GM12878 (cell line): ENCODE results near the gene CAPN7. TPM values are rescaled to one million over a fixed set of nuclear protein-coding genes. Genes with fewer than 3 reads are reported as not detected.
A peak's percentile ranks its signal among the peaks of the same experiment; 100 is the strongest.

ENCODE experiments used
- BACH1 ChIP-seq: fragments of 450-650 bp; IDR thresholded peaks from 2 replicates; pipeline ENCODE4 v1.6.1; 2017; ENCODE audit warnings: mild to moderate bottlenecking, borderline replicate concordance
- BCL11A ChIP-seq: IDR thresholded peaks from 2 replicates; pipeline ENCODE4 v1.6.1; 2011; ENCODE audit warnings: low read depth, low read length
- CEBPB ChIP-seq, 2 experiments: fragments of 150-350 bp in 1 of 2; IDR thresholded peaks; 2 replicates each; pipeline ENCODE4 v1.6.1; 2012 to 2014; ENCODE audit warnings: low read depth in 2 of 2, low read length in 2 of 2, borderline replicate concordance in 1 of 2, inconsistent platforms in 1 of 2
- CREB1 ChIP-seq: IDR thresholded peaks from 2 replicates; pipeline ENCODE4 v1.6.1; 2012; ENCODE audit warnings: low read depth, mild to moderate bottlenecking, inconsistent platforms
- GABPA ChIP-seq: IDR thresholded peaks from 2 replicates; pipeline ENCODE4 v1.6.1; 2014; ENCODE audit warnings: antibody characterized with exemption, low read depth, mild to moderate bottlenecking, inconsistent platforms
- HDGF ChIP-seq: fragments of 450-650 bp; IDR thresholded peaks from 2 replicates; pipeline ENCODE4 v1.6.1; 2016; ENCODE audit warnings: antibody characterized with exemption
- KAT2A ChIP-seq: conservative IDR thresholded peaks from 2 replicates; pipeline ENCODE4 v1.6.1; 2011; ENCODE audit warnings: low read depth, low read length; ENCODE audit not compliant: control insufficient read depth
- MLLT1 ChIP-seq: fragments of 450-650 bp; IDR thresholded peaks from 2 replicates; pipeline ENCODE4 v1.6.1; 2016; ENCODE audit warnings: mild to moderate bottlenecking
- REST ChIP-seq: IDR thresholded peaks from 2 replicates; pipeline ENCODE4 v1.6.1; 2012; ENCODE audit warnings: mild to moderate bottlenecking, low read depth, low read length
- SIX5 ChIP-seq: IDR thresholded peaks from 2 replicates; pipeline ENCODE4 v1.6.1; 2011; ENCODE audit warnings: mild to moderate bottlenecking, low read depth, low read length, moderate library complexity; ENCODE audit not compliant: severe bottlenecking
- SP1 ChIP-seq: IDR thresholded peaks from one replicate; pipeline ENCODE4 v1.6.1; 2011; ENCODE audit warnings: low read depth, low read length
- ZBED1 ChIP-seq: IDR thresholded peaks from 2 replicates; pipeline ENCODE4 v1.6.1; 2016; ENCODE audit warnings: borderline replicate concordance
- polyA plus RNA-seq, 11 experiments: library from polyadenylated mRNA; depleted of rRNA in 4 of 11; unstranded in 6 of 11; stranded (reverse) in 5 of 11; fragments of >200 nt; fragmentation: Nextera tagmentation in 4 of 11; fragmentation: Illumina TruSeq in 1 of 11; extraction: Ambion mirVana in 4 of 11; extraction: Trizol in 1 of 11; gene quantifications; 1 replicate in 1 of 11; 2 replicates in 10 of 11; pipeline versions ENCODE4 v1.2.1 to v1.2.3, GENCODE V29; 2011 to 2016; ENCODE audit warnings: inconsistent platforms in 2 of 11, missing spikeins in 2 of 11, low read depth in 1 of 11
- total RNA-seq, 4 experiments: library from RNA; depleted of rRNA in 3 of 4; stranded (reverse); fragments of >200 nt in 3 of 4; fragmentation: Illumina TruSeq in 1 of 4; extraction: Trizol in 1 of 4; gene quantifications; 2 replicates each; pipeline versions ENCODE4 v1.2.1 to v1.2.3, GENCODE V29; 2013 to 2021
- TF ChIP-seq, protein P1 (sequence below): fragments of 450-650 bp; IDR thresholded peaks from 2 replicates; pipeline ENCODE4 v1.6.1; 2017; ENCODE audit warnings: antibody characterized with exemption, mild to moderate bottlenecking, moderate library complexity
- TF ChIP-seq, protein P2 (sequence below): IDR thresholded peaks from 2 replicates; pipeline ENCODE4 v1.6.1; 2012; ENCODE audit warnings: low read length, inconsistent platforms
- TF ChIP-seq, protein P3 (sequence below): IDR thresholded peaks from 2 replicates; pipeline ENCODE4 v1.6.1; 2011; ENCODE audit warnings: borderline replicate concordance, low read depth, mild to moderate bottlenecking, moderate library complexity, low read length; ENCODE audit not compliant: insufficient read depth, poor library complexity, severe bottlenecking
- TF ChIP-seq, protein P4 (sequence below): IDR thresholded peaks from 2 replicates; pipeline ENCODE4 v1.6.1; 2011; ENCODE audit warnings: borderline replicate concordance, low read depth, mild to moderate bottlenecking, moderate library complexity, mixed read lengths, low read length; ENCODE audit not compliant: insufficient read depth; ENCODE audit errors: extremely low read length

Gene CAPN7
- total and polyA plus RNA-seq, 10 of the 15 experiments (the other 5 are each of a cell fraction or from before 2014, with no cell fraction given), result 5.3 to 27.0 (median 18.2) TPM

- TF ChIP-seq BCL11A, result no peak
- TF ChIP-seq, protein P1, sequence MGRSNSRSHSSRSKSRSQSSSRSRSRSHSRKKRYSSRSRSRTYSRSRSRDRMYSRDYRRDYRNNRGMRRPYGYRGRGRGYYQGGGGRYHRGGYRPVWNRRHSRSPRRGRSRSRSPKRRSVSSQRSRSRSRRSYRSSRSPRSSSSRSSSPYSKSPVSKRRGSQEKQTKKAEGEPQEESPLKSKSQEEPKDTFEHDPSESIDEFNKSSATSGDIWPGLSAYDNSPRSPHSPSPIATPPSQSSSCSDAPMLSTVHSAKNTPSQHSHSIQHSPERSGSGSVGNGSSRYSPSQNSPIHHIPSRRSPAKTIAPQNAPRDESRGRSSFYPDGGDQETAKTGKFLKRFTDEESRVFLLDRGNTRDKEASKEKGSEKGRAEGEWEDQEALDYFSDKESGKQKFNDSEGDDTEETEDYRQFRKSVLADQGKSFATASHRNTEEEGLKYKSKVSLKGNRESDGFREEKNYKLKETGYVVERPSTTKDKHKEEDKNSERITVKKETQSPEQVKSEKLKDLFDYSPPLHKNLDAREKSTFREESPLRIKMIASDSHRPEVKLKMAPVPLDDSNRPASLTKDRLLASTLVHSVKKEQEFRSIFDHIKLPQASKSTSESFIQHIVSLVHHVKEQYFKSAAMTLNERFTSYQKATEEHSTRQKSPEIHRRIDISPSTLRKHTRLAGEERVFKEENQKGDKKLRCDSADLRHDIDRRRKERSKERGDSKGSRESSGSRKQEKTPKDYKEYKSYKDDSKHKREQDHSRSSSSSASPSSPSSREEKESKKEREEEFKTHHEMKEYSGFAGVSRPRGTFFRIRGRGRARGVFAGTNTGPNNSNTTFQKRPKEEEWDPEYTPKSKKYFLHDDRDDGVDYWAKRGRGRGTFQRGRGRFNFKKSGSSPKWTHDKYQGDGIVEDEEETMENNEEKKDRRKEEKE, result no peak; the same call in 1 of the 2 replicates
- TF ChIP-seq SP1, result peak; percentile 59
- no peak for TF ChIP-seq REST
- TF ChIP-seq HDGF, result no peak
- TF ChIP-seq, protein P2, sequence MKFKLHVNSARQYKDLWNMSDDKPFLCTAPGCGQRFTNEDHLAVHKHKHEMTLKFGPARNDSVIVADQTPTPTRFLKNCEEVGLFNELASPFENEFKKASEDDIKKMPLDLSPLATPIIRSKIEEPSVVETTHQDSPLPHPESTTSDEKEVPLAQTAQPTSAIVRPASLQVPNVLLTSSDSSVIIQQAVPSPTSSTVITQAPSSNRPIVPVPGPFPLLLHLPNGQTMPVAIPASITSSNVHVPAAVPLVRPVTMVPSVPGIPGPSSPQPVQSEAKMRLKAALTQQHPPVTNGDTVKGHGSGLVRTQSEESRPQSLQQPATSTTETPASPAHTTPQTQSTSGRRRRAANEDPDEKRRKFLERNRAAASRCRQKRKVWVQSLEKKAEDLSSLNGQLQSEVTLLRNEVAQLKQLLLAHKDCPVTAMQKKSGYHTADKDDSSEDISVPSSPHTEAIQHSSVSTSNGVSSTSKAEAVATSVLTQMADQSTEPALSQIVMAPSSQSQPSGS, result no peak
- peak; percentile 59; the same call in 1 of the 2 replicates for TF ChIP-seq CREB1
- no peak for TF ChIP-seq SIX5
- peak; percentile 91 for TF ChIP-seq BACH1
- no peak for TF ChIP-seq CEBPB (IDR thresholded peaks at IDR 0.05; ENCODE audit: borderline replicate concordance in 1 of 2, low read depth in 2 of 2, low read length in 2 of 2)
- TF ChIP-seq, protein P3, sequence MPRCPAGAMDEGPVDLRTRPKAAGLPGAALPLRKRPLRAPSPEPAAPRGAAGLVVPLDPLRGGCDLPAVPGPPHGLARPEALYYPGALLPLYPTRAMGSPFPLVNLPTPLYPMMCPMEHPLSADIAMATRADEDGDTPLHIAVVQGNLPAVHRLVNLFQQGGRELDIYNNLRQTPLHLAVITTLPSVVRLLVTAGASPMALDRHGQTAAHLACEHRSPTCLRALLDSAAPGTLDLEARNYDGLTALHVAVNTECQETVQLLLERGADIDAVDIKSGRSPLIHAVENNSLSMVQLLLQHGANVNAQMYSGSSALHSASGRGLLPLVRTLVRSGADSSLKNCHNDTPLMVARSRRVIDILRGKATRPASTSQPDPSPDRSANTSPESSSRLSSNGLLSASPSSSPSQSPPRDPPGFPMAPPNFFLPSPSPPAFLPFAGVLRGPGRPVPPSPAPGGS, result peak; percentile 41
- no peak for TF ChIP-seq GABPA
- TF ChIP-seq KAT2A, result no peak
- TF ChIP-seq, protein P4, sequence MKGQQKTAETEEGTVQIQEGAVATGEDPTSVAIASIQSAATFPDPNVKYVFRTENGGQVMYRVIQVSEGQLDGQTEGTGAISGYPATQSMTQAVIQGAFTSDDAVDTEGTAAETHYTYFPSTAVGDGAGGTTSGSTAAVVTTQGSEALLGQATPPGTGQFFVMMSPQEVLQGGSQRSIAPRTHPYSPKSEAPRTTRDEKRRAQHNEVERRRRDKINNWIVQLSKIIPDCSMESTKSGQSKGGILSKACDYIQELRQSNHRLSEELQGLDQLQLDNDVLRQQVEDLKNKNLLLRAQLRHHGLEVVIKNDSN, result peak; percentile 96
- TF ChIP-seq ZBED1, result no peak
- TF ChIP-seq MLLT1, result no peak
Observed at GRCh38 chr3:15205934-15206661, at the start of gene CAPN7 (continued).
